Fibroblast of skin of left quadriceps (primary cell): Measurements from ENCODE around the gene TFDP2.
"Not testable (repeated sequence)": the region's sequence is repeated elsewhere in the genome, so short reads cannot be mapped to it uniquely, and the experiment has no call there.

Experiments used
- DNase-seq, 2 experiments: peaks; one replicate each; pipeline ENCODE4 v3.0.0-alpha.2; 2013; ENCODE audit warnings: low read depth in 2 of 2

TFDP2 gene

GRCh38 chr3:142148792-142149672 lies at the start of gene TFDP2:
Gene TFDP2 (minus strand): TSS chr3:142149544. CDS start chr3:142101749, 47,795 bp downstream.
- DNase-seq = peak; percentile 67 to 69

DNA sequence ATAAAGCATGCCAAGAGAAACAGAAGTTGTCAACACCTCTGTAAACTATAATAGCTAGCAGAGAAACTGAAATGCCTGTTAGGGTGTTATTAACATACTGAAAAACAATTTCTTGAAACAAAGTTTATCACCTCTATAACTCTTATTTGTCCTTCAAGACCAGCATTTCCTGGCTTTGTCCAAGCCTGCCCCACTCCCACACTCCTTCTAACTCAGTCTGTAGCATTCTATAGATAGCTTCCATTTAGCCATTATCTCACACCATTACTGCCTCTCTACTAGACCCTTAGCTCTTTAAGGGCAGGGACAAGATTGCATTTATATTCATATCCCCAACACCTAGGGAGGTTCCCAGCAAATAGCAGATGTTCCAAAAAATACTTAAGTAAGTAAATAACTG lies 39.5 kb upstream of the TFDP2 start:
- no peak for DNase-seq

DNA sequence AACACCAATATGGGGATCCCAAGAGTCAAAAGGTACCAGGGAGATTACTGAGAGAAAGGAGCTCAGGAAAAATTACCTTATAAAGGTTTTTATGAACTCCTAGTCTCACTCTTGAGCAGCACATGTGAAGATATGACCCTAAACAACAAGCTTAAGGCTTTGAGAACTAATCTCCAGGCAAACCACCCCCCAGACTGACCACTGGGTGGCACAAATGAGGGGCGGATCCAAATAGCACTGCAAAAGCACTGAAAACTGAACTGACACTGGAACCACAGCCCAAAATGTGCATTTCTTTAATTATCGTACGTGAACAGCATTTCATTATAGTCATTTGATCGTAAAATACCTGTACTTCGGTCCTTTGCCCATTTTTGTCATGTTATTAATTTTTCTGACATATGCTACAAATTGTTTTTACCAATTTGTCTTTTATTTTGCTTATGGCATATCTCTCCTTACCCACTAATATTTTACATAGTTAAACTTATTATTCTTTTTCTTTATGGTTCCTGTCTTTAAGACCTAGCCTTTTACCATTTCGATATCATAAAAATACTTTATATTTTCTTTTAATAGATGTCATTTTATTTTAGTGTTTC lies 31.5 kb upstream of the TFDP2 start:
- no peak for DNase-seq

DNA sequence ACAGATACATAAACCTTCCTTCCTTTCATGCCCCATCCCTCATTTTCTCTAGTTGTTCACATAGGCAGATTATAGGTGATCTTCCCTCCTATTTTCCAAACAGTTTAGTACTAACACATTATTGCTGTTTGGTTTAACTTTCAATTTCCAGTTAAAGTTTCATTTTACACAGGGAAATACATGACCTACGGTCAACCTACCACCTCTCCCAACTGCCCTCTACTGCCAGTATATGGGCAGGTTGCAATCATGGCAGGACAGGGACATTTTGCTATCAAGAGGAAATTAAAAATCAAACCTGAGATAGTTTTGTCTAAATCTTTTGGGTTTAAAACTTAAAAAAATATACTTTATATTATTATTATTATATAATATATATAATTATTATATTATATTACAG lies 26.1 kb upstream of the TFDP2 start:
- no peak for DNase-seq

- DNase-seq = no peak
Measured at GRCh38 chr3:142174559-142174958, 25.2 kb upstream of the TFDP2 start.

DNA sequence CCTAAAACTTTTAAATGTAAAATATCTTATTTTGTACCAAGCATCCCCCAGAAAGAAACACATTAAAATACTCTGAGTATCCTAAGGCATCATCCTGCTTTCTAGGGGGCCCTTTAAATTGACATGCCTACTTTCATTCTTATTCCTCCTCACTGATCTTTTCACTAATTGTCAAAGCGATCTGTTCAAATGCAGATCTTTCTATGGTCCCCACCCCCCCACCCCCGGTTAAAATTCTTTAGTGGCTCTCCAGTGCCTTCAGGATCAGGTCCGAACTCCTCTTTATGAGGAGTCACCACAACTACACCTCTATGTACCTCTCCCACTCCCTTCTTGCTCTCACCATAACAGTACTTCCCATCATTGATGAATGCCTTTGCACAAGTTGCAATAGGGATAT lies 19.2 kb upstream of the TFDP2 start:
- no peak for DNase-seq

DNA sequence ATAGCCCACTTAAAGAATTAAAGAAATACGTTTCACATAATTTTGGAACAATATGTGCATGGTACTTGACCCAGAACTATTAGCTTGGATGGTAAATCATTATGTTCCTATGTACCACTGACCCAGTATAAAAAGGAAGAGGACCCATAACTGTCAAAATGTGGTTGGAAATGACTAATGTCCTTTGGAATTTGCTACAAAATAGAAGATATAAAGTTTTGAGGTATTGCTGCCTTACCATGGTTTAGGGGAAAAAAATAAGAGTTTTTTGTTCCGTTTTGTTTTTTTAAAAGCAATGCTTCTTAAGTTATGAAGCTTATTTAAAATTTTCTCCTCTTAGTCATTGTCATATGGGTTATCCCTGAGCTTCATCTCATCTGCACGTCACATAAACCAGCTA lies 15.8 kb upstream of the TFDP2 start:
- no peak for DNase-seq

DNA sequence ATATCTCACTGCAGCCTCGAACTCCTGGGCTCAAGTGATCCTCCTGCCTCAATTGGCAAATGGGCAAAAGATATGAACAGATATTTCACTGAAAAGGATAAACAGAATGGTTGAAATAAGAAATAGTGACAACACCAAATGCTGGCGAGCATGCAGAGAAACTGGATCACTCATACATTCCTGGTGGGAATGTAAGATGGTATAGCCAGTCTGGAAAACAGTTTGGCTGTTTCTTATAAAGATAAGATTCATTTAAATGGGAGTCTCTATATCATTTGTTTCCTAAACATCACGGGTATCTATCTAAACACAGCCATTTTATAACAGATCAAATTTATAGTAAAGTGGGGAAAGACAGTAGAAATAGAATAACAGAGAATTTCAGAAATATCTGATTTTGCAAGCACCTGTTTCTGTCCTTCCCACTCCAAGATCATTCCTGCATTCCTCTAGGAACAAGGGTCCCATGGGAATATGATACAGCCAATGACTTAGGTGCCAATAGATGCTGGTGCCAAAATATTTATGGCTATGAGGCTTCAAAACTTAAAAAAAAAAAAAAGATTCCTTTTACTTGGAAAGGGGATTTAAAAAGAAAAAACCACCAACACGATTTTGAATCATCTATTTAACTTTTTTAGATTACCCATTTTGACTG lies 9.9 kb upstream of the TFDP2 start:
- no peak for DNase-seq

DNA sequence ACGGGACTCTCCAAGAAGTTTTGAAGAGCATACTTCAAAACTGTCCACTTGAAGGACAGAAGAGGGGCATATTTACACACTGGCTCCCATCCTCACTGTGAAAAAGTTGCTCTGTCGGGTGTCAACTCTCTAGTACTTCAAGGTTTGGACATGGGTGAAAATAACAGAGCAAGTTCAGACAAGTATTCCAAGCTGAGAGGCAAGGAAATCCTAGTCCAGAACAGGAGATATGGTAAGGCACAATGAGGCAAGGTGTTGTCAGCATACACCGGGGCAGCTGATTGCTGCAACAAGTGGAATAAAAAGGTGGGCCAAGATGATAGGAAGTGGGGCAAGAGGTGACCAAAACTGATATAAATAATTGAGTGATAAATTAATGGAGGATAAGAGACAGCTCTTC lies 4.8 kb upstream of the TFDP2 start:
- DNase-seq = no peak

GRCh38 chr3:142152384-142152783 lies 3.0 kb upstream of the TFDP2 start:
- no peak for DNase-seq

DNA sequence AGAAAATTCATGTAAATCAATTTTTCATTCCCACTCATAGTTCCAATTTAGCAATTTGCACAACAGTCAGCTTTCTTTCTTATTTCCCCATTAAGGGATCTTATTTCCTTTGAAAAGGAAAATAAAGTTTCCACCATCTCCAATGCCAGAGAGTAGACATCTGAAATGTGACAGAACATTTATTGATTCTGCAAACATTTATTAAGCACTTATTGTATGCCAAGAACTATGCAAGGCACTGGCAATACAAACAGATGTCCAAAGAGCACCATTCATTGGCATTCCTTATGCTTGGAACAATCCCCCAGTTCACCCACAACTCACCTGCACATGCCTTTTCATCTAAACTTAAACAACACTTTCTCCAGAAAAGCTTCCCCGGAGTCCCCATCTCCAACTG lies 2.5 kb upstream of the TFDP2 start:
- DNase-seq = no peak

GRCh38 chr3:142151240-142151639 lies 1.9 kb upstream of the TFDP2 start:
- no peak for DNase-seq

DNA sequence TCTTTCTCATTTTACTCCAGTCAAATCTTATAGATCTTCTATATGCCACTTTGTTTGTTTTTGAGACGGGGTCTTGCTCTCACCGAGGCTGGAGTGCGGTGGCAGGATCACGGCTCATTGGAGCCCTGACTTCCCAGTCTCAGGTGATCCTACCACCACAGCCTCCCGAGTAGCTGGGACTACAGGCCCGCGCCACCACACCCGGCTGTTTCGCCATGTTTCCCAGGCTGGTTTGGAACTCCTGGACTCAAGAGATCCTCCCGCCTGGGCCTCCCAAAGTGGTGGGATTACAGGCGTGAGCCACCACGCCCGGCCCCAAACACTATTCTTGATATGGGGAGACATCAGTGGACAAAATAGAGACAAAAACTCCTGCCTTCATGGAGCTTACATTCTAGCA lies 927 bp upstream of the TFDP2 start:
- DNase-seq = no peak

GRCh38 chr3:142149673-142149992 lies 289 bp upstream of the TFDP2 start:
- no peak for DNase-seq

- no peak for DNase-seq
Measured at GRCh38 chr3:142148044-142148791, 1.1 kb downstream of the TFDP2 start.

DNA sequence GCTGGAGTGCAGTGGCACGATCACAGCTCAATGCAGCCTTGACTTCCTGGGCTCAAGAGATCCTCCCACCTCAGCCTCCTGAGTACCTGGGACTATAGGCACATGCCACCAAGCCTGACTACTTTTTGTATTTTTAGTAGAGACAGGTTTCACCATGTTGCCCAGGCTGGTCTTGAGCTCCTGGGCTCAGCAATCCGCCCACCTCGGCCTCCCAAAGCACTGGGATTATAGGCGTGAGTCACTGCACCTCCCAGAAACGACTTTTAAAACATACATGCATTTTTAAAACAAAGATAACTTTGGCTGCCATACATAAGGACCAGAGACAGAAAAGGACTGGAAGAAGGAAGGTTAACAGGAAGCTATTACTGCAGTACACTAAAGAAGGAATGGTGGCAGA lies 4.8 kb downstream of the TFDP2 start:
- not testable (repeated sequence) for DNase-seq

GRCh38 chr3:142140608-142141285 lies 8.6 kb downstream of the TFDP2 start:
- DNase-seq = not testable (repeated sequence)

GRCh38 chr3:142137089-142137488 lies 12.3 kb downstream of the TFDP2 start:
- DNase-seq = not testable (repeated sequence)

DNA sequence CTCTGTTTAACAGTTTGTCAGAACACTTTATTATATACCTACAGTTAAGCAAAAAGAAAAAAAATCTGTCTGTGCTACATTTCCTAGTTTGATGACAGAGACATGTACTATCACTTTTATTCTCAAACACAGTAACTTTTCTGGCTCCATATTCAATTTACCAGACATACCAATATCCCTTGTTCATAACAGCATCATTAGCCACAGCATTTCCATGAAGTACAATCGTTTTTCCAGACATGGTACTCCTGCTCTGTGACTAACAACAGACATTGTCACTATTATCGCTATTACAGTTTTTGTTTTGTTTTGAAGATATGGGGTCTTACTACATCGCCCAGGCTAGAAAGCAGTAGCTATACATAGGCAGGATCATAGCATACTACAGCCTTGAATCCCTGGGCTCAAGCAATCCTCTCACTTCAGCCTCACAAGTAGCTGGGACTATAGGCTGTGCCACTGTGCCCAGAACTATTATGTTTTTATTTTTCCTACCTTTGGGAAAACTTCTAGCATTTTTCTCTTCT lies 14.5 kb downstream of the TFDP2 start:
- DNase-seq = no peak

DNA sequence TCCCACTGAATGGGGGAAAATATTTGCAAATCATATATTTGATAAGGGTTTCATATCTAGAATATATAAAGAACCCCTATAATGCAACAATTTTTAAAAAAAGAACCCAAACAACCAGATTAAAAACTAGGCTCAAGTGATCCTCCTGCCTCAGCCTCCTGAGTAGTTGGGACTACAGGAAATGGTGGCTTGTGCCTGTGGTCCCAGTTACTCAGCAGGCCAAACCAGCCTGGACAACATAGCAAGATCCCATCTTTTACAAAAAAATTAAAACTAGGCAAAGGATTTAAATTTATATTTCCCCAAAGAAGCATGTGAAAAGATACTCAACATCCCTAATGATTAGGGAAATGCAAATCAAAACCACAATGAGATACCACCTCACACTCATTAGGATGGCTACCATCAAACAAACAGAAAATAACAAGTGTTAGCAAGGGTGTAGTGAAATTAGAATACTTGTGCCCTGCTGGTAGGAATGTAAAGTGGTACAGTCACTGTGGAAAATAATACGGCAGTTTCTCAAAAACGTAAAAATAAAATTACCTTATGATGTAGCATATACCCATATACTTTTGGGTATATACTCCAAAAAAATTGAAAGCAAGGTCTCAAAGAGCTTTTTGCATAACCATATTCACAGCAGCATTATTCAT lies 19.7 kb downstream of the TFDP2 start:
- no peak for DNase-seq
